Left lung (tissue), 14 donors: ENCODE measurements around the gene GPC6. TPM values are rescaled to one million over a fixed set of nuclear protein-coding genes. Genes with fewer than 3 reads are reported as not detected.

Source experiments
- ATAC-seq: fragments of 200-7000 bp; cut with Tn5 transposase; one replicate; pipeline ENCODE4 v1.9.1; 2020; ENCODE audit warnings: moderate library complexity
- DNase-seq, 4 donors: peaks; one replicate each; pipeline ENCODE4 v3.0.0-alpha.2; 2013 to 2020
- H3K27ac ChIP-seq, 2 donors: fragments of 200-600 bp; sonication (generic) in 1 of 2; one replicate each; pipeline versions ENCODE4 v1.5.0 to v1.8.0; 2020 to 2021
- H3K27me3 ChIP-seq, 2 donors: fragments of 200-600 bp; sonication (generic) in 1 of 2; one replicate each; pipeline versions ENCODE4 v1.5.0 to v1.8.0; 2020 to 2021
- H3K36me3 ChIP-seq, 2 donors: fragments of 200-600 bp; sonication (generic) in 1 of 2; one replicate each; pipeline versions ENCODE4 v1.5.0 to v1.8.0; 2020 to 2021
- H3K4me1 ChIP-seq, 2 donors: fragments of 200-600 bp; one replicate each; pipeline ENCODE4 v1.8.0; 2021
- H3K4me3 ChIP-seq, 2 donors: fragments of 200-600 bp; sonication (generic) in 1 of 2; one replicate each; pipeline versions ENCODE4 v1.5.0 to v1.8.0; 2020 to 2021; ENCODE audit warnings: mild to moderate bottlenecking in 1 of 2
- H3K9me3 ChIP-seq, 2 donors: fragments of 200-600 bp; sonication (generic) in 1 of 2; one replicate each; pipeline versions ENCODE4 v1.5.0 to v1.8.0; 2020 to 2021
- intact Hi-C, 2 donors: fragments of 100-400 bp; cut with DNase I; formaldehyde crosslinking; loops; one replicate each; pipeline versions ENCODE4 v1.11.2 to v1.14.2; 2022
- long read RNA-seq, 12 donors: library from polyadenylated mRNA in 2 of 12; unstranded in 2 of 12; transcript quantifications; one replicate each; pipeline ENCODE4 v2.0.0 and lab custom pipeline, GENCODE V29; 2019 to 2026
- polyA plus RNA-seq, 6 donors: library from polyadenylated mRNA; unstranded; fragments of 120-200 nt; gene quantifications; one replicate each; pipeline ENCODE4 v1.2.1, GENCODE V29; 2013; ENCODE audit not compliant: insufficient read length in 6 of 6
- total RNA-seq, 2 donors: library from RNA; stranded (reverse); fragmentation: NEBNext Ultra II Directional; extraction: Animal tissue kit (Norgen Biotek cat#: 25700); gene quantifications; one replicate each; pipeline ENCODE4 v1.2.1, GENCODE V29; 2021
- TF ChIP-seq, protein P1 (sequence below), 2 donors: fragments of 200-600 bp; sonication (generic) in 1 of 2; IDR thresholded peaks; one replicate each; pipeline versions ENCODE4 v1.5.0 to v1.8.0; 2021; ENCODE audit warnings: antibody characterized with exemption in 2 of 2
- donor health status: DM: no; HTN: yes; CAD: no.
- donor health status: DM: no; HTN: no; CAD: no.

GPC6 gene
- total RNA-seq, result 1 to 10 TPM; 9.6 to 9.7 TPM
- 10 to 100 TPM; 19.7 to 25.8 (median 22.5) TPM for polyA plus RNA-seq
- long read RNA-seq, donor 1, transcript GPC6-202 (5 exons, 792 nt), result major isoform, 5 of 5 reads
- long read RNA-seq, donor 1, partial matches to known transcripts, result 0 of 5 reads
- long read RNA-seq, donor 1, other reads (novel, unspliced or antisense), result 0 of 5 reads
- long read RNA-seq, donor 2, transcript GPC6-202 (5 exons, 792 nt), result major isoform, 5 of 5 reads
- long read RNA-seq, donor 2, partial matches to known transcripts, result 0 of 5 reads
- long read RNA-seq, donor 2, other reads (novel, unspliced or antisense), result 0 of 5 reads
- long read RNA-seq, donor 3, result 0 reads
- long read RNA-seq, donor 4, result 0 reads
- long read RNA-seq, donor 5, transcript GPC6-202 (5 exons, 792 nt), result major isoform, 7 of 7 reads
- long read RNA-seq, donor 5, partial matches to known transcripts, result 0 of 7 reads
- long read RNA-seq, donor 5, other reads (novel, unspliced or antisense), result 0 of 7 reads
- long read RNA-seq, donor 6, transcript GPC6-202 (5 exons, 792 nt), result major isoform, 6 of 6 reads
- long read RNA-seq, donor 6, partial matches to known transcripts, result 0 of 6 reads
- long read RNA-seq, donor 6, other reads (novel, unspliced or antisense), result 0 of 6 reads
- long read RNA-seq, donor 7, result 0 reads
- long read RNA-seq, donor 8, partial matches to known transcripts, result 0 of 2 reads
- long read RNA-seq, donor 8, other reads (novel, unspliced or antisense), result 0 of 2 reads
- long read RNA-seq, donor 9, result 0 reads
- long read RNA-seq, donor 10, partial matches to known transcripts, result 0 of 1 reads
- long read RNA-seq, donor 10, other reads (novel, unspliced or antisense), result 1 of 1 reads
- long read RNA-seq, donor 11, transcript GPC6-202 (5 exons, 792 nt), result major isoform, 6 of 6 reads
- long read RNA-seq, donor 11, partial matches to known transcripts, result 0 of 6 reads
- long read RNA-seq, donor 11, other reads (novel, unspliced or antisense), result 0 of 6 reads
- long read RNA-seq, donor 12, partial matches to known transcripts, result 0 of 3 reads
- long read RNA-seq, donor 12, other reads (novel, unspliced or antisense), result 0 of 3 reads

DNA sequence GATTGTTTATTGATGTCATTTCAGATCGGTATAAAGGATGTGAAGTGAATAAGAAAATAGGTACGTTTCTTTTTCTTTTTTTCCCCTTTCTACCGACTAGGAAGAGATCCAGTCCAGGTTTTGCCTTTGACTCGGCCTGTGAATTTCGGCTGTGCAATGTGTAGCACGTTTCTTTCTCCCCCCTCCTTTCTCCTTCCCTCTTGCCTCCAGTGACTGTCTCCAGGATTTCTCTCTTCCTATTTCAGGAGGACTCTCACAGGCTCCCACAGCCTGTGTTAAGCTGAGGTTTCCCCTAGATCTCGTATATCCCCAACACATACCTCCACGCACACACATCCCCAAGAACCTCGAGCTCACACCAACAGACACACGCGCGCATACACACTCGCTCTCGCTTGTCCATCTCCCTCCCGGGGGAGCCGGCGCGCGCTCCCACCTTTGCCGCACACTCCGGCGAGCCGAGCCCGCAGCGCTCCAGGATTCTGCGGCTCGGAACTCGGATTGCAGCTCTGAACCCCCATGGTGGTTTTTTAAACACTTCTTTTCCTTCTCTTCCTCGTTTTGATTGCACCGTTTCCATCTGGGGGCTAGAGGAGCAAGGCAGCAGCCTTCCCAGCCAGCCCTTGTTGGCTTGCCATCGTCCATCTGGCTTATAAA lies at the start of gene GPC6:
GPC6 (plus strand) TSS at position 185 of the 657 bp plus-strand sequence.
- H3K27me3 ChIP-seq, result peaks cover 16 to 43% of the 10 kb centered on the region in 2 donors
- intact Hi-C loops, result no loop called here
- H3K9me3 ChIP-seq, result no peaks in the 10 kb centered on the region
- no peaks in the 10 kb centered on the region for H3K36me3 ChIP-seq
- ATAC-seq (peak; percentile 66), DNase-seq (peak in 2 of 4 donors; percentile 82 to 88)
- no peaks in the 10 kb centered on the region for H3K4me1 ChIP-seq
- H3K4me3 ChIP-seq, result peak within 1 kb of the TSS; percentile 34 to 48
- TF ChIP-seq, protein P1, sequence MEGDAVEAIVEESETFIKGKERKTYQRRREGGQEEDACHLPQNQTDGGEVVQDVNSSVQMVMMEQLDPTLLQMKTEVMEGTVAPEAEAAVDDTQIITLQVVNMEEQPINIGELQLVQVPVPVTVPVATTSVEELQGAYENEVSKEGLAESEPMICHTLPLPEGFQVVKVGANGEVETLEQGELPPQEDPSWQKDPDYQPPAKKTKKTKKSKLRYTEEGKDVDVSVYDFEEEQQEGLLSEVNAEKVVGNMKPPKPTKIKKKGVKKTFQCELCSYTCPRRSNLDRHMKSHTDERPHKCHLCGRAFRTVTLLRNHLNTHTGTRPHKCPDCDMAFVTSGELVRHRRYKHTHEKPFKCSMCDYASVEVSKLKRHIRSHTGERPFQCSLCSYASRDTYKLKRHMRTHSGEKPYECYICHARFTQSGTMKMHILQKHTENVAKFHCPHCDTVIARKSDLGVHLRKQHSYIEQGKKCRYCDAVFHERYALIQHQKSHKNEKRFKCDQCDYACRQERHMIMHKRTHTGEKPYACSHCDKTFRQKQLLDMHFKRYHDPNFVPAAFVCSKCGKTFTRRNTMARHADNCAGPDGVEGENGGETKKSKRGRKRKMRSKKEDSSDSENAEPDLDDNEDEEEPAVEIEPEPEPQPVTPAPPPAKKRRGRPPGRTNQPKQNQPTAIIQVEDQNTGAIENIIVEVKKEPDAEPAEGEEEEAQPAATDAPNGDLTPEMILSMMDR (IDR thresholded peaks at IDR 0.05), result no peak
- peak within 1 kb of the TSS; percentile 57 to 85 for H3K27ac ChIP-seq

DNA sequence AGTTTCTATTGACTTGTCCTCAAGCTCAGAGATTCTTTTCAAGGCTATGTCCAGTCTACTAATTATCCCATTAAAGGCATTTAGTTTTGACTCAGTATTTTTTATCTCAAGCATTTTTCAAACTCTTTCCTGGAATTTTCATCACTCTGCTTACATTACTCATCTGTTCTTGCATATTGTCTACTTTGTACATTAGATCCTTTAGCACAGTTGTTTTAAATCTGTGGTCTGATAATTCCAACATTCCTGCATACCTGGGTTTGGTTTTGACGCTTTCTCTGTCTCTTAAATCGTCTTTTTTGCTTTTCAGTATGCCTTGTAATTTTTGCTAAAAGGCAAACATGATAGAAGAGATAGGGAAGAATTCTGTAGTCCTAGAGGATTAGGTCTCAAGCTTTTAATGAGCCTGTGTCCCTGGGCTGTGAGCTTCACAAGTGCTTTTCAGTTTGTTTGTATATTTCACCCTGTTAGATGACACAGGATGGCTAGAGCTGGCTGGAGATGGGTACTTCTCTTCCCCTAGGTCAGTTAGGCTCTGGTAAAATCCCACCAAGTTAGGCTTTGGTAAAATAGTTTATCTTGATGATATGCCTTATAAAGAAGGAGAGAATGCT lies 46.1 kb upstream of the GPC6 start:
- Histone ChIP-seq H3K4me1 (no peaks in the 10 kb centered on the region), H3K36me3 (no peaks in the 10 kb centered on the region), H3K27ac (no peak overlapping the region), H3K27me3 (no peaks in the 10 kb centered on the region), H3K4me3 (no peak overlapping the region), H3K9me3 (peaks cover 0 to 3% of the 10 kb centered on the region in 2 donors)
- ATAC-seq, result no peak
- intact Hi-C loops, result no loop called here
- no peak for DNase-seq
- TF ChIP-seq, protein P1 (IDR thresholded peaks at IDR 0.05), result no peak

DNA sequence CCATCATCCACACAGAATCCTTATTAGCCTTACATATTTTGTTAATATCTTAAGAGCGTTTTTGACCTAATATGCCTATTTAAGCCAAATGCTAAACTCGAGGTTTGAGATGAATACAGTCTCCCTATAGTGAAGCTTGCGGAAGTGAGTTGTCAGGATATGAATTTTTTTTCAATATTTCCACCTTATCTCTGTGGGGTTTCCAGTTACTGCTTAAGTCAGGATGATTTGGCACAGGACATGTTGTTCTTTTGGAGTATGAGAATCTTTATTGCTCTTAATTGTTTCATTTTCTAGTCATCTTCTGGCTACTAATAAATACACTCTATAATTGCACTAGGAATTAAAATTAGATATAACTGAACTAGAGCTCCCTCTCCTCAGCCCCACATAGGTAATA lies 44.2 kb upstream of the GPC6 start:
- no peak overlapping the region for H3K27ac ChIP-seq
- no peaks in the 10 kb centered on the region for H3K27me3 ChIP-seq
- no peak overlapping the region for H3K4me3 ChIP-seq
- TF ChIP-seq, protein P1 (IDR thresholded peaks at IDR 0.05), result no peak
- H3K4me1 ChIP-seq, result no peaks in the 10 kb centered on the region
- H3K36me3 ChIP-seq, result no peaks in the 10 kb centered on the region
- no peaks in the 10 kb centered on the region for H3K9me3 ChIP-seq
- ATAC-seq (no peak), DNase-seq (no peak)
- intact Hi-C loops, result no loop called here

DNA sequence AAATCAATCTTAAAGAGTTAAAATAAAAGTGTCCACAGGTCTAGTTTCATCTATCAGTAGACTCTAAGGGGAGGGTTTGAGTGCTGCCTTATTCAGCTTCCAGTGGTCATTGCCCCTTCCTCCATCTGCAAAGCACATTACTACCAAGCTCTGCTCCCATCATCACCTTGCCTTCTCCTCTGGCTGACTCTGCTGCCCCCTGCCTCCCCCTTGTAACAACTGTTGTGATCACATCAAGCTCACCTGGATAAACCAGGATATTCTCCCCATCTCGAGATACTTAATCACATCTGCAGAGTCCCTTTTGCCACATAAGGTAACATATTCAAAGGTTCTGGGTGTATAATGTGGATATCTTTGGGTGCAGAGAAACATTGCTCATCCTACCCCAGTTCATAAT lies 43.3 kb upstream of the GPC6 start:
- Histone ChIP-seq H3K4me3 (no peak overlapping the region), H3K27me3 (no peaks in the 10 kb centered on the region), H3K27ac (no peak overlapping the region), H3K4me1 (no peaks in the 10 kb centered on the region), H3K9me3 (no peaks in the 10 kb centered on the region), H3K36me3 (no peaks in the 10 kb centered on the region)
- TF ChIP-seq, protein P1 (IDR thresholded peaks at IDR 0.05), result no peak
- ATAC-seq (no peak), DNase-seq (no peak)
- intact Hi-C loops, result no loop called here
